HepG2 (cell line): Measurements from ENCODE around the gene ZBTB25. TPM values are rescaled to one million over a fixed set of nuclear protein-coding genes. Genes with fewer than 3 reads are reported as not detected.

ENCODE experiments used
- HNRNPL ChIP-seq: fragments of 200-400 bp; formaldehyde crosslinking; IDR thresholded peaks from 2 replicates; pipeline ENCODE4 v1.6.1; 2017; ENCODE audit warnings: mild to moderate bottlenecking, low read depth, low read length
- KDM3A ChIP-seq: IDR thresholded peaks from 2 replicates; pipeline ENCODE4 v1.6.1; 2018; ENCODE audit warnings: low read depth, missing compliant biosample characterization
- NFYC ChIP-seq: IDR thresholded peaks from 2 replicates; pipeline ENCODE4 v1.6.1; 2016; ENCODE audit warnings: missing genetic modification reagents, missing compliant biosample characterization
- PHF21A ChIP-seq: sonication (generic); formaldehyde crosslinking; IDR thresholded peaks from 2 replicates; pipeline ENCODE4 v1.5.0; 2020; ENCODE audit warnings: mild to moderate bottlenecking, missing genetic modification reagents
- SETDB1 ChIP-seq: sonication (generic); formaldehyde crosslinking; IDR thresholded peaks from 2 replicates; pipeline ENCODE4 v1.5.1; 2020; ENCODE audit warnings: missing genetic modification reagents, mild to moderate bottlenecking, borderline replicate concordance
- SIX4 ChIP-seq: sonication (generic); formaldehyde crosslinking; IDR thresholded peaks from 2 replicates; pipeline ENCODE4 v1.4.0; 2020; ENCODE audit warnings: missing genetic modification reagents
- ZBTB20 ChIP-seq: sonication (generic); formaldehyde crosslinking; IDR thresholded peaks from 2 replicates; pipeline ENCODE4 v1.8.1; 2023; ENCODE audit warnings: missing genetic modification reagents, low read depth, mild to moderate bottlenecking, borderline replicate concordance
- ZBTB38 ChIP-seq: sonication (generic); formaldehyde crosslinking; IDR thresholded peaks from 2 replicates; pipeline ENCODE4 v1.5.1; 2020; ENCODE audit warnings: mild to moderate bottlenecking, missing genetic modification reagents
- ZMAT3 ChIP-seq: sonication (generic); formaldehyde crosslinking; conservative IDR thresholded peaks from 2 replicates; pipeline ENCODE4 v1.7.0; 2021; ENCODE audit warnings: missing genetic modification reagents
- ZNF331 ChIP-seq: sonication (generic); formaldehyde crosslinking; IDR thresholded peaks from 2 replicates; pipeline ENCODE4 v1.4.0; 2020; ENCODE audit warnings: missing genetic modification reagents
- ZNF552 ChIP-seq: sonication (generic); formaldehyde crosslinking; IDR thresholded peaks from 2 replicates; pipeline ENCODE4 v1.9.0; 2022; ENCODE audit warnings: missing genetic modification reagents, mild to moderate bottlenecking, borderline replicate concordance
- ZNF614 ChIP-seq: IDR thresholded peaks from 2 replicates; pipeline ENCODE4 v1.6.1; 2018; ENCODE audit warnings: missing biosample characterization, missing genetic modification reagents, inconsistent platforms, borderline replicate concordance
- polyA plus RNA-seq, 8 experiments: library from polyadenylated mRNA; depleted of rRNA in 3 of 8; stranded (reverse) in 7 of 8; unstranded in 1 of 8; fragments of >200 nt; fragmentation: Illumina TruSeq in 4 of 8; extraction: Trizol in 4 of 8; gene quantifications; 2 replicates each; pipeline versions ENCODE4 v1.2.1 to v1.2.3, GENCODE V29; 2011 to 2016; ENCODE audit warnings: low read depth in 4 of 8, missing spikeins in 1 of 8, mixed read lengths in 1 of 8; ENCODE audit not compliant: insufficient read depth in 1 of 8
- total RNA-seq, 5 experiments: library from RNA; depleted of rRNA; stranded (reverse); fragments of >200 nt; fragmentation: Illumina TruSeq; extraction: Trizol; gene quantifications; 2 replicates each; pipeline ENCODE4 v1.2.3, GENCODE V29; 2016; ENCODE audit warnings: low read depth in 1 of 5
- TF ChIP-seq, protein P1 (sequence below): sonication (generic); formaldehyde crosslinking; IDR thresholded peaks from 2 replicates; pipeline ENCODE4 v1.4.0; 2020; ENCODE audit warnings: mild to moderate bottlenecking, missing genetic modification reagents, borderline replicate concordance
- TF ChIP-seq, protein P2 (sequence below): sonication (generic); formaldehyde crosslinking; IDR thresholded peaks from 2 replicates; pipeline ENCODE4 v1.5.1; 2020; ENCODE audit warnings: missing genetic modification reagents, mild to moderate bottlenecking, borderline replicate concordance
- TF ChIP-seq, protein P3 (sequence below): sonication (generic); formaldehyde crosslinking; IDR thresholded peaks from 2 replicates; pipeline ENCODE4 v1.4.0; 2020; ENCODE audit warnings: missing genetic modification reagents, borderline replicate concordance
- TF ChIP-seq, protein P4 (sequence below): conservative IDR thresholded peaks from 2 replicates; pipeline ENCODE4 v1.6.1; 2018; ENCODE audit warnings: missing genetic modification reagents
- TF ChIP-seq, protein P5 (sequence below): sonication (generic); formaldehyde crosslinking; IDR thresholded peaks from 2 replicates; pipeline ENCODE4 v1.9.0; 2021; ENCODE audit warnings: missing genetic modification reagents, borderline replicate concordance

Gene ZBTB25
- total and polyA plus RNA-seq, 2 of the 13 experiments (the other 11 are each of a cell fraction or from before 2014, with no cell fraction given) = 3.5 to 7.6 TPM

DNA sequence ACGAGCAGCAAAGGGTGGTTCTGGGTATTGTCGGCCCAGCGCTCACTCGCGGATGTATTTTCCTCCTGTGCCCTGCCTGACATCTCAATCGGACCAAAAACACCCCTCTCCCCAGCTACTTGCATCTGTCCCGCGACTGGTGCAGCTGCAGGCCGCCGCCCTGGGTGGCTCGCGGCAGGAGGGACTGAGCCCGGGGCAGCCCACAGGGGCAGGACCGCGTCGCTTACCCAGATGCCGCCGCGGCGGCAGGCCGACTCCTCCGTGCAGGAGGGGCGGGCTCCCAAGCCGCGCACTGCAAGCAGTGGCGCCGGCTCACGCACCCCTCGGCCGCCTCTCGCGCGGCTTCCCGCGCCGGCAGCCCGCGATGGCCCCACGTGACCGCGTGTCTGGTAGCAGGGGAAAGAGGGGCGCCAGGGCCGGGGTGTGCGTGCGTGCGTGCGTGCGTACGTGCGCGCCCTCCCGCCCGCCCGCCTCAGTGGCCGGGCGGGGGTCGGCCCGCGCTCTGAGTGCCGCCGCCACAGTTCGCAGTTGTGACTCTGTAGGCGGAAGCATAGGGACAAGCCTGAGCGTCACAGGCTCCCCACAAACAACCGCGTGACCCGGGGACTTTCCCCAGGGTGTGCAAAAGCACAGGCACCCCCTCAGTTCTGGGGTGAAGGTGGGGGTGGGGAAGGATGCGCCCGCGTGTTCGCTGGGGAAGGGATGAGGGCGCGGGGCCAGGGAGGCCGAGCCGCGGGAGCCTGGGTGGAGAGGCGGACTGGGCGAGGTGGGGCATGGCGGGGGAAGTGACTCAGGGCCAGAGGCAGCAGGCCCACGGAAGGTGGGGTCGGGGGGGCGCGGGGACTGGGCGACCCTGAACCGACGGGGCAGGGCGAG, at the start of gene ZBTB25 (continued):
- TF ChIP-seq PHF21A (CRISPR knock-in tag) (peak; percentile 80), ZNF614 (peak; percentile 13; the same call in 1 of the 2 replicates), NFYC (no peak), ZBTB20 (CRISPR knock-in tag) (no peak), KDM3A (CRISPR knock-in tag) (no peak; the same call in 1 of the 2 replicates), SIX4 (CRISPR knock-in tag) (no peak), SETDB1 (CRISPR knock-in tag) (no peak), ZBTB38 (CRISPR knock-in tag) (peak; percentile 8), HNRNPL (no peak), ZNF331 (CRISPR knock-in tag) (peak; percentile 50), ZMAT3 (peak; percentile 73; the same call in 1 of the 2 replicates), ZNF552 (CRISPR knock-in tag) (0 out of 2 replicates have a peak, but pooled peaks have one; percentile 54)
- TF ChIP-seq, protein P1, sequence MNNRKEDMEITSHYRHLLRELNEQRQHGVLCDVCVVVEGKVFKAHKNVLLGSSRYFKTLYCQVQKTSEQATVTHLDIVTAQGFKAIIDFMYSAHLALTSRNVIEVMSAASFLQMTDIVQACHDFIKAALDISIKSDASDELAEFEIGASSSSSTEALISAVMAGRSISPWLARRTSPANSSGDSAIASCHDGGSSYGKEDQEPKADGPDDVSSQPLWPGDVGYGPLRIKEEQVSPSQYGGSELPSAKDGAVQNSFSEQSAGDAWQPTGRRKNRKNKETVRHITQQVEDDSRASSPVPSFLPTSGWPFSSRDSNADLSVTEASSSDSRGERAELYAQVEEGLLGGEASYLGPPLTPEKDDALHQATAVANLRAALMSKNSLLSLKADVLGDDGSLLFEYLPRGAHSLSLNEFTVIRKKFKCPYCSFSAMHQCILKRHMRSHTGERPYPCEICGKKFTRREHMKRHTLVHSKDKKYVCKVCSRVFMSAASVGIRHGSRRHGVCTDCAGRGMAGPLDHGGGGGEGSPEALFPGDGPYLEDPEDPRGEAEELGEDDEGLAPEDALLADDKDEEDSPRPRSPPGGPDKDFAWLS (CRISPR knock-in tag) = no peak; the same call in 1 of the 2 replicates
- TF ChIP-seq, protein P2, sequence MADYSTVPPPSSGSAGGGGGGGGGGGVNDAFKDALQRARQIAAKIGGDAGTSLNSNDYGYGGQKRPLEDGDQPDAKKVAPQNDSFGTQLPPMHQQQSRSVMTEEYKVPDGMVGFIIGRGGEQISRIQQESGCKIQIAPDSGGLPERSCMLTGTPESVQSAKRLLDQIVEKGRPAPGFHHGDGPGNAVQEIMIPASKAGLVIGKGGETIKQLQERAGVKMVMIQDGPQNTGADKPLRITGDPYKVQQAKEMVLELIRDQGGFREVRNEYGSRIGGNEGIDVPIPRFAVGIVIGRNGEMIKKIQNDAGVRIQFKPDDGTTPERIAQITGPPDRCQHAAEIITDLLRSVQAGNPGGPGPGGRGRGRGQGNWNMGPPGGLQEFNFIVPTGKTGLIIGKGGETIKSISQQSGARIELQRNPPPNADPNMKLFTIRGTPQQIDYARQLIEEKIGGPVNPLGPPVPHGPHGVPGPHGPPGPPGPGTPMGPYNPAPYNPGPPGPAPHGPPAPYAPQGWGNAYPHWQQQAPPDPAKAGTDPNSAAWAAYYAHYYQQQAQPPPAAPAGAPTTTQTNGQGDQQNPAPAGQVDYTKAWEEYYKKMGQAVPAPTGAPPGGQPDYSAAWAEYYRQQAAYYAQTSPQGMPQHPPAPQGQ (CRISPR knock-in tag) = no peak
- TF ChIP-seq, protein P3, sequence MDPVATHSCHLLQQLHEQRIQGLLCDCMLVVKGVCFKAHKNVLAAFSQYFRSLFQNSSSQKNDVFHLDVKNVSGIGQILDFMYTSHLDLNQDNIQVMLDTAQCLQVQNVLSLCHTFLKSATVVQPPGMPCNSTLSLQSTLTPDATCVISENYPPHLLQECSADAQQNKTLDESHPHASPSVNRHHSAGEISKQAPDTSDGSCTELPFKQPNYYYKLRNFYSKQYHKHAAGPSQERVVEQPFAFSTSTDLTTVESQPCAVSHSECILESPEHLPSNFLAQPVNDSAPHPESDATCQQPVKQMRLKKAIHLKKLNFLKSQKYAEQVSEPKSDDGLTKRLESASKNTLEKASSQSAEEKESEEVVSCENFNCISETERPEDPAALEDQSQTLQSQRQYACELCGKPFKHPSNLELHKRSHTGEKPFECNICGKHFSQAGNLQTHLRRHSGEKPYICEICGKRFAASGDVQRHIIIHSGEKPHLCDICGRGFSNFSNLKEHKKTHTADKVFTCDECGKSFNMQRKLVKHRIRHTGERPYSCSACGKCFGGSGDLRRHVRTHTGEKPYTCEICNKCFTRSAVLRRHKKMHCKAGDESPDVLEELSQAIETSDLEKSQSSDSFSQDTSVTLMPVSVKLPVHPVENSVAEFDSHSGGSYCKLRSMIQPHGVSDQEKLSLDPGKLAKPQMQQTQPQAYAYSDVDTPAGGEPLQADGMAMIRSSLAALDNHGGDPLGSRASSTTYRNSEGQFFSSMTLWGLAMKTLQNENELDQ = 0 out of 2 replicates have a peak, but pooled peaks have one; percentile 10
- TF ChIP-seq, protein P4, sequence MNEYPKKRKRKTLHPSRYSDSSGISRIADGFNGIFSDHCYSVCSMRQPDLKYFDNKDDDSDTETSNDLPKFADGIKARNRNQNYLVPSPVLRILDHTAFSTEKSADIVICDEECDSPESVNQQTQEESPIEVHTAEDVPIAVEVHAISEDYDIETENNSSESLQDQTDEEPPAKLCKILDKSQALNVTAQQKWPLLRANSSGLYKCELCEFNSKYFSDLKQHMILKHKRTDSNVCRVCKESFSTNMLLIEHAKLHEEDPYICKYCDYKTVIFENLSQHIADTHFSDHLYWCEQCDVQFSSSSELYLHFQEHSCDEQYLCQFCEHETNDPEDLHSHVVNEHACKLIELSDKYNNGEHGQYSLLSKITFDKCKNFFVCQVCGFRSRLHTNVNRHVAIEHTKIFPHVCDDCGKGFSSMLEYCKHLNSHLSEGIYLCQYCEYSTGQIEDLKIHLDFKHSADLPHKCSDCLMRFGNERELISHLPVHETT (CRISPR knock-in tag) = no peak; the same call in 1 of the 2 replicates
- TF ChIP-seq, protein P5, sequence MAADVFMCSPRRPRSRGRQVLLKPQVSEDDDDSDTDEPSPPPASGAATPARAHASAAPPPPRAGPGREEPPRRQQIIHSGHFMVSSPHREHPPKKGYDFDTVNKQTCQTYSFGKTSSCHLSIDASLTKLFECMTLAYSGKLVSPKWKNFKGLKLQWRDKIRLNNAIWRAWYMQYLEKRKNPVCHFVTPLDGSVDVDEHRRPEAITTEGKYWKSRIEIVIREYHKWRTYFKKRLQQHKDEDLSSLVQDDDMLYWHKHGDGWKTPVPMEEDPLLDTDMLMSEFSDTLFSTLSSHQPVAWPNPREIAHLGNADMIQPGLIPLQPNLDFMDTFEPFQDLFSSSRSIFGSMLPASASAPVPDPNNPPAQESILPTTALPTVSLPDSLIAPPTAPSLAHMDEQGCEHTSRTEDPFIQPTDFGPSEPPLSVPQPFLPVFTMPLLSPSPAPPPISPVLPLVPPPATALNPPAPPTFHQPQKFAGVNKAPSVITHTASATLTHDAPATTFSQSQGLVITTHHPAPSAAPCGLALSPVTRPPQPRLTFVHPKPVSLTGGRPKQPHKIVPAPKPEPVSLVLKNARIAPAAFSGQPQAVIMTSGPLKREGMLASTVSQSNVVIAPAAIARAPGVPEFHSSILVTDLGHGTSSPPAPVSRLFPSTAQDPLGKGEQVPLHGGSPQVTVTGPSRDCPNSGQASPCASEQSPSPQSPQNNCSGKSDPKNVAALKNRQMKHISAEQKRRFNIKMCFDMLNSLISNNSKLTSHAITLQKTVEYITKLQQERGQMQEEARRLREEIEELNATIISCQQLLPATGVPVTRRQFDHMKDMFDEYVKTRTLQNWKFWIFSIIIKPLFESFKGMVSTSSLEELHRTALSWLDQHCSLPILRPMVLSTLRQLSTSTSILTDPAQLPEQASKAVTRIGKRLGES (CRISPR knock-in tag) = peak; percentile 76; the same call in 1 of the 2 replicates
